ENCODE measurements around the gene NFILZ. TPM values are rescaled to one million over a fixed set of nuclear protein-coding genes. Genes with fewer than 3 reads are reported as not detected.
A peak's percentile ranks its signal among the peaks of the same experiment; 100 is the strongest.

The NFILZ gene
- total and polyA plus RNA-seq, 2 of the 8 experiments (the other 6 are each of a cell fraction or from before 2014, with no cell fraction given), result not detected

DNA sequence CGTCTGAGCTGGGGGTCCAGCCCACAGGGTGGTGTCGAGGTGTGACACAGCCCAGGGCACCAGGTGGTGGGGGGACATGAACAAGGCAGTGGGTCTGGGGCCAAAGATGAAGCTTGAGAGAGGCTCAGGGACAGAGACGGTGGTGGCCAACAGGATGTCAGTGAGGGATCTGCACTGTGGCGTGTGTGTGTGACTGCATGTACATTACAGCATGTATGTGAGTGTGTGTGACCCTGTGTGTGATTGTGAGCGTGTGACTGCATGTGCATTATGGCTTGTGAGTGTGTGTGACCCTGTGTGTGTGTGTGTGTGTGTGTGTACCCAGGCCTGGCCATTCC is 21.5 kb upstream of the NFILZ start:
- peak overlapping the region; percentile 99 for H2AK5ac ChIP-seq (ENCODE audit: low read depth, low read length)
- peaks cover 5% of the 10 kb centered on the region in 2 experiments; a peak in 3 of 4 replicates for H3K9me3 ChIP-seq (ENCODE audit: insufficient read depth in 2 of 2, low read depth in 1 of 2, low read length in 1 of 2)
- H3K4ac ChIP-seq (replicated peaks; ENCODE audit: insufficient read length, low read depth, low read length), result peak overlapping the region; percentile 30
- peaks cover 0 to 6% of the 10 kb centered on the region in 2 experiments; a peak in 1 of 4 replicates for H3K79me2 ChIP-seq (ENCODE audit: control insufficient read depth in 1 of 2, insufficient read depth in 2 of 2, low read length in 2 of 2)
- peak overlapping the region; percentile 98 for H2BK5ac ChIP-seq (ENCODE audit: low read depth, low read length)
- peak; percentile 60 for FAIRE-seq
- peak overlapping the region; percentile 100 for H2BK15ac ChIP-seq (ENCODE audit: low read length)
- H4K91ac ChIP-seq (replicated peaks; ENCODE audit: insufficient read length, low read length), result peak overlapping the region; percentile 99
- H3K36me3 ChIP-seq (ENCODE audit: control insufficient read depth in 2 of 4, insufficient read depth in 4 of 4, low read length in 3 of 4), result peaks cover 0 to 8% (median 3%) of the 10 kb centered on the region in 4 experiments; a peak in 3 of 8 replicates
- H3K56ac ChIP-seq (replicated peaks; ENCODE audit: insufficient read length, low read depth, low read length), result no peak overlapping the region
- H2BK120ac ChIP-seq (replicated peaks; ENCODE audit: low read depth, low read length), result peak overlapping the region; percentile 81
- peak overlapping the region; percentile 100 for H2BK12ac ChIP-seq (ENCODE audit: low read depth, low read length)
- DNase-seq (ENCODE audit: low read depth in 1 of 2, low spot score in 2 of 2), result no peak
- peaks cover 6% of the 10 kb centered on the region for H3K79me1 ChIP-seq (ENCODE audit: low read depth, low read length)
- peak overlapping the region; percentile 79; the same call in 1 of the 2 replicates for H3K27ac ChIP-seq (ENCODE audit: low read depth, low read length)
- POLR2A ChIA-PET (ENCODE audit: partially characterized antibody), result interaction anchor here (0.6 to 7.5 kb wide), 8 partner anchors 9 to 49 kb away, joined by 3 to 117 read pairs (median 4); no protein-coding TSS in a partner anchor
- CTCF ChIA-PET (ENCODE audit: partially characterized antibody), result interaction anchor here (0.6 to 1.5 kb wide), 3 partner anchors 14 to 182 kb away, joined by 4 to 14 read pairs (median 4); no protein-coding TSS in a partner anchor
- H4K5ac ChIP-seq (ENCODE audit: insufficient read length, low read depth, low read length), result peak overlapping the region; percentile 76
- peaks cover 10 to 29% (median 19%) of the 10 kb centered on the region in 4 experiments for H3K4me1 ChIP-seq (replicated peaks in 1 of 4; ENCODE audit: control insufficient read depth in 3 of 4, insufficient read depth in 4 of 4, low read length in 3 of 4)
- 61% methylated on average over 5 of the region's 5 CpGs; no CpG with 5 or more reads in 1 of the 2 experiments for WGBS, 2 experiments (ENCODE audit: extremely low coverage in 1 of 2, insufficient coverage in 1 of 2, insufficient read length in 1 of 2, insufficient replicate concordance in 2 of 2, low coverage in 1 of 2, low lambda C conversion rate in 2 of 2, missing lambda C conversion rate in 1 of 2)
- no peak overlapping the region for H3K23ac ChIP-seq (ENCODE audit: insufficient read length)
- H2AFZ ChIP-seq (ENCODE audit: low read length), result no peak overlapping the region
- H3K27me3 ChIP-seq (replicated peaks in 1 of 4; ENCODE audit: control insufficient read depth in 3 of 4, extremely low read depth in 1 of 4, insufficient read depth in 3 of 4, low read length in 3 of 4), result no peaks in the 10 kb centered on the region
- H3K4me2 ChIP-seq (ENCODE audit: insufficient read depth in 1 of 2, low read depth in 2 of 2, low read length in 2 of 2), result peak overlapping the region; percentile 90 to 96
- peak overlapping the region; percentile 97 for H3K18ac ChIP-seq (ENCODE audit: extremely low read depth, low read length)
- H4K20me1 ChIP-seq (replicated peaks in 1 of 2; ENCODE audit: control insufficient read depth in 1 of 2, insufficient read depth in 2 of 2, low read length in 2 of 2), result peaks cover 0 to 3% of the 10 kb centered on the region in 2 experiments
- H3K23me2 ChIP-seq (ENCODE audit: low read depth, low read length), result peaks cover 17% of the 10 kb centered on the region
- no peak overlapping the region for H3K14ac ChIP-seq (ENCODE audit: insufficient read length)
- H2BK20ac ChIP-seq (ENCODE audit: low read length), result peak overlapping the region; percentile 100
- H3K9ac ChIP-seq (replicated peaks in 1 of 4; ENCODE audit: extremely low read depth in 1 of 4, low read depth in 3 of 4, low read length in 3 of 4), result peak overlapping the region in 3 of 4 experiments; percentile 43 to 63 (median 52); a peak in 6 of 7 replicates
- peak overlapping the region; percentile 70 to 93 (median 88) for H3K4me3 ChIP-seq (ENCODE audit: extremely low read depth in 1 of 4, insufficient read depth in 2 of 4, low read depth in 3 of 4, low read length in 4 of 4)
- H4K8ac ChIP-seq (ENCODE audit: extremely low read depth, insufficient read depth, low read length), result peak overlapping the region; percentile 91; the same call in 1 of the 2 replicates
- TF ChIP-seq CREB1 (IDR thresholded peaks at IDR 0.05) (no peak), SRF (IDR thresholded peaks at IDR 0.05; ENCODE audit: low read depth, low read length) (no peak), TAF1 (IDR thresholded peaks at IDR 0.05; ENCODE audit: low read depth, low read length) (no peak), YY1 (IDR thresholded peaks at IDR 0.05; ENCODE audit: low read depth, low read length) (no peak), MAFK (IDR thresholded peaks at IDR 0.05; ENCODE audit: low read depth, low read length) (no peak), CHD2 (IDR thresholded peaks at IDR 0.05; ENCODE audit: low read length) (no peak), JUN (IDR thresholded peaks at IDR 0.05; ENCODE audit: low read depth, low read length) (no peak), CBX8 (IDR thresholded peaks at IDR 0.05; ENCODE audit: borderline replicate concordance, low read depth, low read length) (no peak)

Measured in H1 (cell line).